ENCODE results near the gene DNAH8.

DNA sequence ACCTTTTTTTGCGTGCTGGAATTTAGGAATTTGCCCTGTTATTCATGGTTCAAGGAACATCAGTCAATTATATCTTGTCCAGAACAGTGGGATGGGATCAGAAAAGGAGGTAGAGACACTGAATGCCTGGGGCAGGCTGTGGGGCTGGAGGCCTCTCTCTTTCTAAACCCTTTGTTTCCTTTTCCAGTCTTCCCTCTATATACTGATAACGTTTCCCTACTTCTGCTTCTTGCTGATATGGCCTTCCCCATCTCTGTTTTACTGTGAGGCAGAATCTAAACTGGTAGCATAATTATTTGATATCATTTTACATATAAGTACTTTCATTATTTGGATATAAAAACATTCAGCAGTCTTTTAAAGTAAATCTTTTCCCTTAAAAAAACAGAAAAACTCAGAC, 67.5 kb downstream of the DNAH8 start:
- TF ChIP-seq, protein P1, sequence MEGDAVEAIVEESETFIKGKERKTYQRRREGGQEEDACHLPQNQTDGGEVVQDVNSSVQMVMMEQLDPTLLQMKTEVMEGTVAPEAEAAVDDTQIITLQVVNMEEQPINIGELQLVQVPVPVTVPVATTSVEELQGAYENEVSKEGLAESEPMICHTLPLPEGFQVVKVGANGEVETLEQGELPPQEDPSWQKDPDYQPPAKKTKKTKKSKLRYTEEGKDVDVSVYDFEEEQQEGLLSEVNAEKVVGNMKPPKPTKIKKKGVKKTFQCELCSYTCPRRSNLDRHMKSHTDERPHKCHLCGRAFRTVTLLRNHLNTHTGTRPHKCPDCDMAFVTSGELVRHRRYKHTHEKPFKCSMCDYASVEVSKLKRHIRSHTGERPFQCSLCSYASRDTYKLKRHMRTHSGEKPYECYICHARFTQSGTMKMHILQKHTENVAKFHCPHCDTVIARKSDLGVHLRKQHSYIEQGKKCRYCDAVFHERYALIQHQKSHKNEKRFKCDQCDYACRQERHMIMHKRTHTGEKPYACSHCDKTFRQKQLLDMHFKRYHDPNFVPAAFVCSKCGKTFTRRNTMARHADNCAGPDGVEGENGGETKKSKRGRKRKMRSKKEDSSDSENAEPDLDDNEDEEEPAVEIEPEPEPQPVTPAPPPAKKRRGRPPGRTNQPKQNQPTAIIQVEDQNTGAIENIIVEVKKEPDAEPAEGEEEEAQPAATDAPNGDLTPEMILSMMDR (IDR thresholded peaks at IDR 0.05): no peak
- TF ChIP-seq POLR2A (IDR thresholded peaks at IDR 0.05): no peak
